B cell (primary cell): ENCODE results near the gene CCDC86. TPM values are rescaled to one million over a fixed set of nuclear protein-coding genes. Genes with fewer than 3 reads are reported as not detected.

Experiments used
- ATAC-seq: fragments of 200-7000 bp; cut with Tn5 transposase; one replicate; pipeline ENCODE4 v1.10.0; 2021; ENCODE audit warnings: low read depth, mild to moderate bottlenecking, moderate number of reproducible peaks, moderate library complexity
- CTCF ChIA-PET: fragments of 350-600 bp; sonication (Branson Sonifier 250); formaldehyde crosslinking; loops from one replicate; lab custom pipeline; 2021; ENCODE audit warnings: antibody characterized with exemption, inconsistent platforms; lab: Charles Lee
- POLR2A ChIA-PET: fragments of 350-600 bp; sonication (Branson Sonifier 250); formaldehyde crosslinking; loops from one replicate; lab custom pipeline; 2021; ENCODE audit warnings: antibody characterized with exemption; lab: Charles Lee
- DNase-seq: peaks from one replicate; pipeline ENCODE4 v3.0.0; 2013
- H2AFZ ChIP-seq: 2 replicates; pipeline ENCODE4 v1.6.1; 2012; ENCODE audit warnings: mild to moderate bottlenecking, low read depth, low read length; ENCODE audit not compliant: insufficient read depth, poor library complexity, severe bottlenecking
- H3K27ac ChIP-seq, 2 donors: 1 replicate in 1 of 2; 2 replicates in 1 of 2; pipeline ENCODE4 v1.5.1; 2012 to 2013; ENCODE audit warnings: low read length in 2 of 2, mild to moderate bottlenecking in 2 of 2, moderate library complexity in 1 of 2
- H3K27me3 ChIP-seq, 4 experiments: fragments of 200-600 bp in 1 of 4; sonication (generic) in 1 of 4; replicated peaks in 1 of 4; 1 replicate in 2 of 4; 2 replicates in 2 of 4; pipeline versions ENCODE4 v1.6.1 to v1.7.0; 2013 to 2016; ENCODE audit warnings: low read length in 3 of 4, mild to moderate bottlenecking in 2 of 4, mixed read lengths in 1 of 4, moderate library complexity in 1 of 4; ENCODE audit not compliant: insufficient read depth in 4 of 4, control insufficient read depth in 3 of 4; ENCODE audit errors: control extremely low read depth in 1 of 4
- H3K36me3 ChIP-seq, 2 experiments: replicated peaks in 1 of 2; 1 replicate in 1 of 2; 2 replicates in 1 of 2; pipeline versions ENCODE4 v1.6.1 to v1.7.1; 2013; ENCODE audit warnings: low read length in 1 of 2; ENCODE audit not compliant: insufficient read depth in 2 of 2, control insufficient read depth in 1 of 2; ENCODE audit errors: control extremely low read depth in 1 of 2, extremely low read depth in 1 of 2
- H3K4me1 ChIP-seq, 2 donors: fragments of 200-600 bp in 1 of 2; sonication (generic) in 1 of 2; 1 replicate in 1 of 2; 2 replicates in 1 of 2; pipeline versions ENCODE4 v1.5.1 to v1.6.1; 2013 to 2017; ENCODE audit warnings: low read length in 2 of 2; ENCODE audit not compliant: control insufficient read depth in 2 of 2, insufficient read depth in 2 of 2
- H3K4me2 ChIP-seq: replicated peaks from 2 replicates; pipeline ENCODE3; 2012; ENCODE audit warnings: mild to moderate bottlenecking, low read depth, low read length; ENCODE audit not compliant: poor library complexity, severe bottlenecking
- H3K4me3 ChIP-seq, 5 experiments: fragments of 200-600 bp in 1 of 5; sonication (generic) in 1 of 5; 1 replicate in 3 of 5; 2 replicates in 2 of 5; pipeline versions ENCODE4 v1.5.1 to v1.7.0; 2011 to 2016; ENCODE audit warnings: low read length in 4 of 5, mild to moderate bottlenecking in 4 of 5, low read depth in 2 of 5, control low read depth in 1 of 5, moderate library complexity in 1 of 5; ENCODE audit not compliant: insufficient read depth in 1 of 5; ENCODE audit errors: control extremely low read depth in 1 of 5, extremely low read depth in 1 of 5
- H3K79me2 ChIP-seq: fragments of 200-600 bp; sonication (generic); one replicate; pipeline ENCODE4 v1.6.0; 2016; ENCODE audit warnings: low read length; ENCODE audit not compliant: control insufficient read depth, insufficient read depth
- H3K9ac ChIP-seq: fragments of 200-600 bp; sonication (generic); 2 replicates; pipeline ENCODE4 v1.6.1; 2017; ENCODE audit warnings: mild to moderate bottlenecking, low read length, moderate library complexity
- H3K9me3 ChIP-seq, 3 donors: one replicate each; pipeline versions ENCODE4 v1.6.1 to v1.7.1; 2013; ENCODE audit warnings: low read length in 2 of 3; ENCODE audit not compliant: control insufficient read depth in 2 of 3, insufficient read depth in 1 of 3; ENCODE audit errors: control extremely low read depth in 1 of 3
- H4K20me1 ChIP-seq: 2 replicates; pipeline ENCODE4 v1.6.0; 2012; ENCODE audit warnings: mild to moderate bottlenecking, low read length; ENCODE audit not compliant: insufficient read depth, control insufficient read depth, poor library complexity, severe bottlenecking
- H3K27ac Mint-ChIP-seq: one replicate; pipeline ENCODE4 v1.8.0; 2021; ENCODE audit warnings: mixed read lengths
- H3K27me3 Mint-ChIP-seq: one replicate; pipeline ENCODE4 v1.8.0; 2021; ENCODE audit warnings: mixed read lengths
- H3K4me1 Mint-ChIP-seq: one replicate; pipeline ENCODE4 v1.8.0; 2021; ENCODE audit warnings: mixed read lengths
- H3K4me3 Mint-ChIP-seq: one replicate; pipeline ENCODE4 v1.8.0; 2021; ENCODE audit warnings: mixed read lengths
- H3K9me3 Mint-ChIP-seq: one replicate; pipeline ENCODE4 v1.8.0; 2022; ENCODE audit warnings: mixed read lengths; ENCODE audit not compliant: insufficient read depth
- EZH2 ChIP-seq: IDR thresholded peaks from 2 replicates; pipeline ENCODE4 v1.6.1; 2012; ENCODE audit warnings: borderline replicate concordance, low read depth, mild to moderate bottlenecking, moderate library complexity, low read length; ENCODE audit not compliant: insufficient read depth, poor library complexity, severe bottlenecking
- WGBS: methylation state at CpG from one replicate; pipeline ENCODE4 v1.1.5; 2013; ENCODE audit warnings: missing lambda C conversion rate; ENCODE audit not compliant: insufficient coverage; 5-methylcytosine and 5-hydroxymethylcytosine counted together
- intact Hi-C: fragments of 100-400 bp; cut with micrococcal nuclease; formaldehyde crosslinking; loops from one replicate; pipeline ENCODE4 v1.10.0; 2022
- polyA plus RNA-seq: library from polyadenylated mRNA; depleted of rRNA; stranded (reverse); fragments of >200 nt; gene quantifications from 2 replicates; pipeline ENCODE4 v1.2.3, GENCODE V29; 2012
- total RNA-seq, 2 donors: library from RNA; stranded (reverse); fragments of 120-200 nt in 1 of 2; gene quantifications; 1 replicate in 1 of 2; 2 replicates in 1 of 2; pipeline versions ENCODE4 v1.2.3 to v1.2.4, GENCODE V29; 2013 to 2022
- TF ChIP-seq, protein P1 (sequence below): fragments of 200-600 bp; IDR thresholded peaks from one replicate; pipeline ENCODE4 v1.8.0; 2022; ENCODE audit warnings: antibody characterized with exemption, mild to moderate bottlenecking

The CCDC86 gene
- total and polyA plus RNA-seq, 2 donors (not counting 1 experiment from before 2014, with no cell fraction given), result 10.5 to 12.4 TPM

DNA sequence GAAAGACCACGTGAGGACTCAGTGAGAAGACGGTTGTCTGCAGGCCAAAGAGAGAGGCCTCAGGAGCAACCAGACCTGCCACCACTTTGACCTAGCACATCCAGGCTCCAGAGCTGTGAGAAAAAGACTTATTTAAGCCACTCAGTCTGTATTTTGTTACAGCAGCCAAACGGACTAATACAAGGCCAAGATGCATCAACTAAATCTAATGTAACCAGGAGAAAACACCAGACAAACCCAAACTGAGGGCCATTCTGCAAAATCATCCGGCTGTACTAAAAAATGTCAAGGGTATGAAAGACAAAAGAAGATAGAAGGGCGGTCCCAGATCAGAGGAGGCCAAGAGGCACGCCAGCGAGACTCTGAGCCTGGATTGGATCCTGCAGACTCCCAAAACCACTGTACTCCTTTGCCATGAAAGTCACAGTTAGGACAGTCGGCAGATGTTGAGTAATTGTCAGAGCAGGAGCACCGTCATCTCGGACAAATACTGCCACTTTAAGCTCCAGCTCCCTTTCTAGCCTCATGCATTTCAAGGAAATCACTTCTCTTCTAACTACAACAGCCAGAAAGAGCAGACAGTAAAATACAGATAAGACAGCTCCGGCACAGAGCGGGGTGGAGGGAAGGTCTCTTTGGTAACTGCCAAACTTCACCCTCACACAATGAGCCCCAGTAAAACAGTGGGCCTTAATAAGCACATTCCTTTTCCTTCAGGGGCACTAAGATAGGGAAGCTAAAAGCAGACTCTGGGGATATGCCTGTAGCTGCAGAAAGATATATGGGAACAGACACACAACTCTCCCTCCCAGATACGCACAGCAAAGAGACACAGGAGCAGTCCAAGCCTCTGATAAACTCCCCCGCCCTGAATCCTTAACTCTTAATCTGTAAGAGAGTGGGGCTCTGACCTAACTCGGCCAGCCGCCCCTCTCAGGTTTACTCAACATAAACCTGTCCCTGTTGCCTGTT is 21.9 kb downstream of the CCDC86 start:
- DNase-seq (no peak), ATAC-seq (no peak)
- no peak overlapping the region for H3K27ac ChIP-seq
- Mint-ChIP-seq H3K27me3 (no peaks in the 10 kb centered on the region), H3K4me3 (no peak overlapping the region), H3K27ac (no peak overlapping the region), H3K4me1 (peaks cover 4% of the 10 kb centered on the region), H3K9me3 (no peaks in the 10 kb centered on the region)
- peaks cover 0 to 2% of the 10 kb centered on the region in 2 donors for H3K4me1 ChIP-seq
- no peaks in the 10 kb centered on the region for H3K36me3 ChIP-seq
- no peak overlapping the region for H2AFZ ChIP-seq
- intact Hi-C loops, result no loop called here
- no peak overlapping the region for H3K4me3 ChIP-seq
- 90% methylated on average over 8 of the region's 16 CpGs for whole genome bisulfite sequencing
- POLR2A ChIA-PET, result no interaction called here
- CTCF ChIA-PET, result no interaction called here
- H4K20me1 ChIP-seq, result no peaks in the 10 kb centered on the region
- H3K79me2 ChIP-seq, result no peaks in the 10 kb centered on the region
- H3K27me3 ChIP-seq, result peaks cover 0 to 3% (median 0%) of the 10 kb centered on the region in 4 experiments
- no peak overlapping the region for H3K4me2 ChIP-seq
- no peak overlapping the region for H3K9ac ChIP-seq
- TF ChIP-seq EZH2, result no peak
- TF ChIP-seq, protein P1, sequence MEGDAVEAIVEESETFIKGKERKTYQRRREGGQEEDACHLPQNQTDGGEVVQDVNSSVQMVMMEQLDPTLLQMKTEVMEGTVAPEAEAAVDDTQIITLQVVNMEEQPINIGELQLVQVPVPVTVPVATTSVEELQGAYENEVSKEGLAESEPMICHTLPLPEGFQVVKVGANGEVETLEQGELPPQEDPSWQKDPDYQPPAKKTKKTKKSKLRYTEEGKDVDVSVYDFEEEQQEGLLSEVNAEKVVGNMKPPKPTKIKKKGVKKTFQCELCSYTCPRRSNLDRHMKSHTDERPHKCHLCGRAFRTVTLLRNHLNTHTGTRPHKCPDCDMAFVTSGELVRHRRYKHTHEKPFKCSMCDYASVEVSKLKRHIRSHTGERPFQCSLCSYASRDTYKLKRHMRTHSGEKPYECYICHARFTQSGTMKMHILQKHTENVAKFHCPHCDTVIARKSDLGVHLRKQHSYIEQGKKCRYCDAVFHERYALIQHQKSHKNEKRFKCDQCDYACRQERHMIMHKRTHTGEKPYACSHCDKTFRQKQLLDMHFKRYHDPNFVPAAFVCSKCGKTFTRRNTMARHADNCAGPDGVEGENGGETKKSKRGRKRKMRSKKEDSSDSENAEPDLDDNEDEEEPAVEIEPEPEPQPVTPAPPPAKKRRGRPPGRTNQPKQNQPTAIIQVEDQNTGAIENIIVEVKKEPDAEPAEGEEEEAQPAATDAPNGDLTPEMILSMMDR, result no peak
- no peaks in the 10 kb centered on the region for H3K9me3 ChIP-seq
